K562 (cell line): ENCODE measurements around the gene SLC34A3. TPM values are rescaled to one million over a fixed set of nuclear protein-coding genes. Genes with fewer than 3 reads are reported as not detected.

ENCODE experiments used
- ATAC-seq: fragments of 200-7000 bp; cut with Tn5 transposase; 3 replicates; pipeline ENCODE4 v1.9.1; 2020; ENCODE audit warnings: moderate library complexity
- BruUV-seq: library from RNA; stranded (reverse); fragments of 400-500 nt; replicated peaks from 2 replicates; lab custom pipeline; 2021; lab: Mats Ljungman, UMichigan
- CTCF ChIA-PET: fragments of 300-600 bp; formaldehyde crosslinking; extraction: SDS; loops from one replicate; lab custom pipeline; 2021; ENCODE audit warnings: low intra/inter-chr PET ratio; lab: Yijun Ruan, JAX
- POLR2A ChIA-PET: fragments of 300-600, 350-650 bp; sonication (Branson Sonifier 250); formaldehyde crosslinking; extraction: SDS; loops from one replicate; lab custom pipeline; 2021; ENCODE audit warnings: antibody characterized with exemption, inconsistent platforms; lab: Yijun Ruan, JAX
- DNase-seq, 4 experiments: peaks; one replicate each; pipeline versions ENCODE4 v3.0.0 to v3.0.0-alpha.2; 2011 to 2018; ENCODE audit warnings: low spot score in 3 of 4, mixed read lengths in 3 of 4; ENCODE audit errors: extremely low read depth in 1 of 4
- FAIRE-seq: peaks from 2 replicates; lab custom pipeline; 2011; peaks lifted over from hg19 to GRCh38; lab: Jason Lieb, UNC
- H2AFZ ChIP-seq: 2 replicates; pipeline ENCODE4 v1.6.0; 2011; ENCODE audit warnings: low read depth, low read length, control low read depth, inconsistent platforms
- H3K27ac ChIP-seq: fragments of 200-600 bp; 3 replicates; pipeline ENCODE4 v1.8.0; 2011; ENCODE audit warnings: low read depth, mild to moderate bottlenecking, control low read depth, inconsistent platforms, low read length, moderate library complexity, mixed read lengths; ENCODE audit errors: extremely low read depth
- H3K27me3 ChIP-seq, 2 experiments: fragments of 300-600 bp in 1 of 2; 2 replicates in 1 of 2; 3 replicates in 1 of 2; pipeline versions ENCODE4 v1.6.0 to v1.8.0; 2011; ENCODE audit warnings: inconsistent platforms in 2 of 2, low read length in 2 of 2, mild to moderate bottlenecking in 1 of 2, mixed read lengths in 1 of 2, moderate library complexity in 1 of 2; ENCODE audit not compliant: control insufficient read depth in 2 of 2, insufficient read depth in 2 of 2
- H3K36me3 ChIP-seq: fragments of 300-600 bp; 3 replicates; pipeline ENCODE4 v1.8.0; 2011; ENCODE audit warnings: mild to moderate bottlenecking, low read length, inconsistent platforms; ENCODE audit not compliant: control insufficient read depth, insufficient read depth
- H3K4me1 ChIP-seq, 2 experiments: fragments of 200-600 bp in 1 of 2; replicated peaks in 1 of 2; 2 replicates in 1 of 2; 3 replicates in 1 of 2; pipeline versions ENCODE4 v1.5.1 to v1.8.0; 2011; ENCODE audit warnings: inconsistent platforms in 2 of 2, low read length in 2 of 2, mild to moderate bottlenecking in 1 of 2, mixed read lengths in 1 of 2, moderate library complexity in 1 of 2; ENCODE audit not compliant: control insufficient read depth in 2 of 2, insufficient read depth in 2 of 2
- H3K4me2 ChIP-seq: 2 replicates; pipeline ENCODE4 v1.6.1; 2011; ENCODE audit warnings: low read length, control low read depth, inconsistent platforms, mixed read lengths; ENCODE audit not compliant: insufficient read depth
- H3K4me3 ChIP-seq: fragments of 200-600 bp; sonication (generic), shearing (Covaris generic); 2 replicates; pipeline ENCODE4 v1.5.1; 2016; ENCODE audit warnings: control low read depth, inconsistent platforms
- H3K79me2 ChIP-seq: fragments of 200-600 bp; 3 replicates; pipeline ENCODE4 v1.8.0; 2011; ENCODE audit warnings: low read length, inconsistent platforms; ENCODE audit not compliant: control insufficient read depth, insufficient read depth
- H3K9ac ChIP-seq, 2 experiments: 2 replicates each; pipeline versions ENCODE4 v1.6.0 to v1.6.1; 2011; ENCODE audit warnings: low read depth in 2 of 2, low read length in 2 of 2, control low read depth in 1 of 2, inconsistent platforms in 1 of 2, mild to moderate bottlenecking in 1 of 2, mixed read lengths in 1 of 2; ENCODE audit not compliant: insufficient read depth in 1 of 2
- H3K9me1 ChIP-seq: one replicate; pipeline ENCODE4 v1.6.0; 2011; ENCODE audit warnings: inconsistent platforms, mild to moderate bottlenecking, low read length, moderate library complexity; ENCODE audit not compliant: control insufficient read depth, insufficient read depth
- H3K9me3 ChIP-seq: replicated peaks from 2 replicates; pipeline ENCODE4 v1.5.1; 2011; ENCODE audit warnings: low read depth, low read length, inconsistent platforms; ENCODE audit not compliant: control insufficient read depth, insufficient read depth
- H4K20me1 ChIP-seq: replicated peaks from 2 replicates; pipeline ENCODE4 v1.6.1; 2011; ENCODE audit warnings: low read length, inconsistent platforms, mixed read lengths; ENCODE audit not compliant: control insufficient read depth, insufficient read depth
- KLF13 ChIP-seq: fragments of 450-650 bp; IDR thresholded peaks from 2 replicates; pipeline ENCODE4 v1.6.1; 2016; ENCODE audit warnings: missing genetic modification characterization, low read depth, mild to moderate bottlenecking, missing compliant biosample characterization, moderate library complexity, borderline replicate concordance
- MAX ChIP-seq: sonication (generic); formaldehyde crosslinking; IDR thresholded peaks from 2 replicates; pipeline ENCODE4 v1.9.0; 2022; ENCODE audit warnings: mild to moderate bottlenecking, missing genetic modification reagents
- MCM3 ChIP-seq: fragments of 450-650 bp; IDR thresholded peaks from 2 replicates; pipeline ENCODE4 v1.6.1; 2016
- U2AF2 ChIP-seq: fragments of 200-400 bp; formaldehyde crosslinking; optimal IDR thresholded peaks from 2 replicates; pipeline ENCODE3; 2017; ENCODE audit warnings: low read depth, mild to moderate bottlenecking, low read length
- WGBS: fragments of 100-300 bp; shearing (Covaris generic); methylation state at CpG from one replicate; pipeline ENCODE4 v1.1.6; 2016; ENCODE audit warnings: low coverage, mixed read lengths; ENCODE audit not compliant: insufficient coverage; ENCODE audit errors: missing lambda C conversion rate; 5-methylcytosine and 5-hydroxymethylcytosine counted together
- in situ Hi-C: fragments of 300-500 bp; cut with MboI; formaldehyde crosslinking; loops from 4 replicates; pipeline ENCODE4 v1.15.0; 2018; ENCODE audit warnings: inconsistent platforms, mixed read lengths
- intact Hi-C: fragments of 100-400 bp; cut with micrococcal nuclease; formaldehyde crosslinking; loops from 2 replicates; pipeline ENCODE4 v1.14.2; 2022
- polyA plus RNA-seq, 8 experiments: library from polyadenylated mRNA; depleted of rRNA in 4 of 8; stranded (reverse) in 5 of 8; unstranded in 3 of 8; fragments of >200 nt; fragmentation: Nextera tagmentation in 2 of 8; fragmentation: Illumina TruSeq in 1 of 8; extraction: Ambion mirVana in 2 of 8; extraction: Trizol in 1 of 8; gene quantifications; 2 replicates each; pipeline versions ENCODE4 v1.2.1 to v1.2.3, GENCODE V29; 2011 to 2014; ENCODE audit warnings: inconsistent platforms in 1 of 8, missing spikeins in 1 of 8
- total RNA-seq, 7 experiments: library from RNA; depleted of rRNA in 6 of 7; stranded (reverse); fragments of >200 nt in 6 of 7; fragmentation: Illumina TruSeq in 2 of 7; extraction: Trizol in 2 of 7; gene quantifications; 2 replicates each; pipeline versions ENCODE4 v1.2.1 to v1.2.3, GENCODE V29; 2011 to 2021; ENCODE audit warnings: low replicate concordance in 1 of 7
- TF ChIP-seq, protein P1 (sequence below): fragments of 450-650 bp; IDR thresholded peaks from 2 replicates; pipeline ENCODE4 v1.6.1; 2016; ENCODE audit warnings: mild to moderate bottlenecking

The SLC34A3 gene
- total and polyA plus RNA-seq, 9 of the 15 experiments (the other 6 are each of a cell fraction or from before 2014, with no cell fraction given): not detected

DNA sequence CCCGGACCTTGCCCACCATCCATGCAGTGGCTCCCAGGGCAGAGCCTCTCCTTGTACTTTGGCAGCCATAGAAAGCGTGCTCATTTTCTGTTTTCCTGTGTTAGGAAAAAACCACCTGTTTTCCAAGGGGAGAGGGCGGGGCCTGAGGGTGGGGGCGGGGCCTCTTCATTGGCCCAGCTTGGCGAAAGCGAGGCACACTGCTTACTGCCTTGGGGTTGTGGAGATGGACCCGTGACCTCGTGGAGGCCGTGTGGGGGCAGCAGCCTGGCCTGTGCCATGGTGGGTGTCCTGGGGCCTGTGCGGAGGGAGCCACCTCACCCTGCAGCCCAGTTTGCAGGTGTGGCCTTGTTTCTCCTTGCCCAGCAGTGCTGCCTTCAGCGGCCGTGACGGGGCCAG lies 42.4 kb downstream of the SLC34A3 start:
- peak overlapping the region in 1 of 2 experiments; percentile 65; a peak in 1 of 4 replicates for H3K9ac ChIP-seq
- TSS peak; percentile 5 for BruUV-seq
- TF ChIP-seq MCM3: no peak
- TF ChIP-seq KLF13 (tag): no peak
- 0 out of 2 replicates have a peak, but pooled peaks have one; percentile 12 for TF ChIP-seq MAX (CRISPR knock-in tag)
- TF ChIP-seq U2AF2: no peak
- TF ChIP-seq, protein P1, sequence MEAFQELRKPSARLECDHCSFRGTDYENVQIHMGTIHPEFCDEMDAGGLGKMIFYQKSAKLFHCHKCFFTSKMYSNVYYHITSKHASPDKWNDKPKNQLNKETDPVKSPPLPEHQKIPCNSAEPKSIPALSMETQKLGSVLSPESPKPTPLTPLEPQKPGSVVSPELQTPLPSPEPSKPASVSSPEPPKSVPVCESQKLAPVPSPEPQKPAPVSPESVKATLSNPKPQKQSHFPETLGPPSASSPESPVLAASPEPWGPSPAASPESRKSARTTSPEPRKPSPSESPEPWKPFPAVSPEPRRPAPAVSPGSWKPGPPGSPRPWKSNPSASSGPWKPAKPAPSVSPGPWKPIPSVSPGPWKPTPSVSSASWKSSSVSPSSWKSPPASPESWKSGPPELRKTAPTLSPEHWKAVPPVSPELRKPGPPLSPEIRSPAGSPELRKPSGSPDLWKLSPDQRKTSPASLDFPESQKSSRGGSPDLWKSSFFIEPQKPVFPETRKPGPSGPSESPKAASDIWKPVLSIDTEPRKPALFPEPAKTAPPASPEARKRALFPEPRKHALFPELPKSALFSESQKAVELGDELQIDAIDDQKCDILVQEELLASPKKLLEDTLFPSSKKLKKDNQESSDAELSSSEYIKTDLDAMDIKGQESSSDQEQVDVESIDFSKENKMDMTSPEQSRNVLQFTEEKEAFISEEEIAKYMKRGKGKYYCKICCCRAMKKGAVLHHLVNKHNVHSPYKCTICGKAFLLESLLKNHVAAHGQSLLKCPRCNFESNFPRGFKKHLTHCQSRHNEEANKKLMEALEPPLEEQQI: no peak
- H3K4me1 ChIP-seq: peaks cover 33 to 86% of the 10 kb centered on the region in 2 experiments
- no peak for FAIRE-seq
- in situ Hi-C loops (no loop called here), intact Hi-C loops (no loop called here)
- no peak overlapping the region for H3K27ac ChIP-seq
- ATAC-seq: no peak
- ChIA-PET CTCF (no interaction called here), POLR2A (interaction anchor here (0.7 to 1.3 kb wide), 6 partner anchors 9 to 387 kb away, joined by 3 to 6 read pairs (median 3); partner anchors contain the start of gene TRAF2)
- DNase-seq: peak in 1 of 4 experiments; percentile 37
- no peak overlapping the region for H2AFZ ChIP-seq
- no peaks in the 10 kb centered on the region for H3K27me3 ChIP-seq
- H3K79me2 ChIP-seq: peaks cover 16% of the 10 kb centered on the region
- H3K9me3 ChIP-seq: no peaks in the 10 kb centered on the region
- H3K9me1 ChIP-seq: no peaks in the 10 kb centered on the region
- H3K4me2 ChIP-seq: no peak overlapping the region
- peaks cover 53% of the 10 kb centered on the region for H3K36me3 ChIP-seq
- no peaks in the 10 kb centered on the region for H4K20me1 ChIP-seq
- H3K4me3 ChIP-seq: no peak overlapping the region
- WGBS: 59% methylated on average over 9 of the region's 13 CpGs
